ENCODE results near the gene TFR2. TPM values are rescaled to one million over a fixed set of nuclear protein-coding genes. Genes with fewer than 3 reads are reported as not detected.

Gene TFR2
- total and polyA plus RNA-seq, 2 experiments from 2014 or later: 3.7 to 4.2 TPM

DNA sequence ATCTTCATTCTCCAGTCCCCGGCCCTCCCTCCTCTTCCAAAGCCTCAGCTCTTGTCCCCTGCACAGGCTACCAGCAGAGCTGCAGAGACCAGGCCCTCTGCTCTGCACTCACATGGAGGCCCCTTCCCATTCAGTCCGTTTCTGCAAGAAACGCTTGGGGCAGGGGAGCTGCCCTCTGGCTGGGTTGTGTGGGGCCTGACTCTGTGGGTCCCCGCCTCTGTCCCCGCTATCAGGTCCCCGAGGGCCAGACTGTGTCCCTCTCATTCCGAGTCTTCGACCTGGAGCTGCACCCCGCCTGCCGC, 37.7 kb downstream of the TFR2 start:
- H3K36me3 Mint-ChIP-seq (ENCODE audit: low read depth): peaks cover 7% of the 10 kb centered on the region; the same call in 2 of the 3 replicates
- ATAC-seq: peak; percentile 13
- H2AFZ ChIP-seq: no peak overlapping the region

More for the DNA sequence above, 37.7 kb downstream of the TFR2 start:
- Mint-ChIP-seq H3K27me3 (ENCODE audit: insufficient read depth, low read depth, poor library complexity) (peaks cover 35% of the 10 kb centered on the region), H3K4me1 (peaks cover 37% of the 10 kb centered on the region), H3K9me3 (no peaks in the 10 kb centered on the region), H3K4me3 (peak overlapping the region; percentile 86), H3K27ac (peak overlapping the region; percentile 94)
- Histone ChIP-seq H4K20me1 (replicated peaks; ENCODE audit: insufficient read depth) (no peaks in the 10 kb centered on the region; the same call in 1 of the 2 replicates), H3K36me3 (ENCODE audit: insufficient read depth) (no peaks in the 10 kb centered on the region), H3K4me3 (peak overlapping the region; percentile 90), H3K4me2 (peak overlapping the region; percentile 99), H3K4me1 (ENCODE audit: insufficient read depth) (peaks cover 26% of the 10 kb centered on the region), H3K9me2 (ENCODE audit: insufficient read depth) (no peaks in the 10 kb centered on the region), H3F3A (replicated peaks; ENCODE audit: low read depth) (0 out of 2 replicates have a peak, but pooled peaks cover 3% of the 10 kb centered on the region), H3K79me2 (replicated peaks; ENCODE audit: insufficient read depth) (no peaks in the 10 kb centered on the region), H3K27me3 (ENCODE audit: insufficient read depth) (peaks cover 13% of the 10 kb centered on the region), H3K27ac (ENCODE audit: low read depth) (peak overlapping the region; percentile 97)
- TF ChIP-seq EZH2 (IDR thresholded peaks at IDR 0.05; ENCODE audit: low read depth, unreplicated experiment) (no peak), STAT1 (IDR thresholded peaks at IDR 0.05; ENCODE audit: unreplicated experiment) (no peak), EZH2phosphoT487 (IDR thresholded peaks at IDR 0.05; ENCODE audit: unreplicated experiment) (no peak), NANOG (IDR thresholded peaks at IDR 0.05; ENCODE audit: borderline replicate concordance) (no peak), ZNF331 (CRISPR knock-in tag; IDR thresholded peaks at IDR 0.05; ENCODE audit: low read depth) (no peak), CREB1 (CRISPR knock-in tag; IDR thresholded peaks at IDR 0.05; ENCODE audit: low read depth) (no peak), ZNF114 (CRISPR knock-in tag; IDR thresholded peaks at IDR 0.05) (no peak), POLR2AphosphoS5 (IDR thresholded peaks at IDR 0.05; ENCODE audit: low read depth) (no peak)
- TF ChIP-seq, protein P1, sequence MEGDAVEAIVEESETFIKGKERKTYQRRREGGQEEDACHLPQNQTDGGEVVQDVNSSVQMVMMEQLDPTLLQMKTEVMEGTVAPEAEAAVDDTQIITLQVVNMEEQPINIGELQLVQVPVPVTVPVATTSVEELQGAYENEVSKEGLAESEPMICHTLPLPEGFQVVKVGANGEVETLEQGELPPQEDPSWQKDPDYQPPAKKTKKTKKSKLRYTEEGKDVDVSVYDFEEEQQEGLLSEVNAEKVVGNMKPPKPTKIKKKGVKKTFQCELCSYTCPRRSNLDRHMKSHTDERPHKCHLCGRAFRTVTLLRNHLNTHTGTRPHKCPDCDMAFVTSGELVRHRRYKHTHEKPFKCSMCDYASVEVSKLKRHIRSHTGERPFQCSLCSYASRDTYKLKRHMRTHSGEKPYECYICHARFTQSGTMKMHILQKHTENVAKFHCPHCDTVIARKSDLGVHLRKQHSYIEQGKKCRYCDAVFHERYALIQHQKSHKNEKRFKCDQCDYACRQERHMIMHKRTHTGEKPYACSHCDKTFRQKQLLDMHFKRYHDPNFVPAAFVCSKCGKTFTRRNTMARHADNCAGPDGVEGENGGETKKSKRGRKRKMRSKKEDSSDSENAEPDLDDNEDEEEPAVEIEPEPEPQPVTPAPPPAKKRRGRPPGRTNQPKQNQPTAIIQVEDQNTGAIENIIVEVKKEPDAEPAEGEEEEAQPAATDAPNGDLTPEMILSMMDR (conservative IDR thresholded peaks at IDR 0.05; ENCODE audit: low read depth in 2 of 2): no peak
- TF ChIP-seq, protein P2, sequence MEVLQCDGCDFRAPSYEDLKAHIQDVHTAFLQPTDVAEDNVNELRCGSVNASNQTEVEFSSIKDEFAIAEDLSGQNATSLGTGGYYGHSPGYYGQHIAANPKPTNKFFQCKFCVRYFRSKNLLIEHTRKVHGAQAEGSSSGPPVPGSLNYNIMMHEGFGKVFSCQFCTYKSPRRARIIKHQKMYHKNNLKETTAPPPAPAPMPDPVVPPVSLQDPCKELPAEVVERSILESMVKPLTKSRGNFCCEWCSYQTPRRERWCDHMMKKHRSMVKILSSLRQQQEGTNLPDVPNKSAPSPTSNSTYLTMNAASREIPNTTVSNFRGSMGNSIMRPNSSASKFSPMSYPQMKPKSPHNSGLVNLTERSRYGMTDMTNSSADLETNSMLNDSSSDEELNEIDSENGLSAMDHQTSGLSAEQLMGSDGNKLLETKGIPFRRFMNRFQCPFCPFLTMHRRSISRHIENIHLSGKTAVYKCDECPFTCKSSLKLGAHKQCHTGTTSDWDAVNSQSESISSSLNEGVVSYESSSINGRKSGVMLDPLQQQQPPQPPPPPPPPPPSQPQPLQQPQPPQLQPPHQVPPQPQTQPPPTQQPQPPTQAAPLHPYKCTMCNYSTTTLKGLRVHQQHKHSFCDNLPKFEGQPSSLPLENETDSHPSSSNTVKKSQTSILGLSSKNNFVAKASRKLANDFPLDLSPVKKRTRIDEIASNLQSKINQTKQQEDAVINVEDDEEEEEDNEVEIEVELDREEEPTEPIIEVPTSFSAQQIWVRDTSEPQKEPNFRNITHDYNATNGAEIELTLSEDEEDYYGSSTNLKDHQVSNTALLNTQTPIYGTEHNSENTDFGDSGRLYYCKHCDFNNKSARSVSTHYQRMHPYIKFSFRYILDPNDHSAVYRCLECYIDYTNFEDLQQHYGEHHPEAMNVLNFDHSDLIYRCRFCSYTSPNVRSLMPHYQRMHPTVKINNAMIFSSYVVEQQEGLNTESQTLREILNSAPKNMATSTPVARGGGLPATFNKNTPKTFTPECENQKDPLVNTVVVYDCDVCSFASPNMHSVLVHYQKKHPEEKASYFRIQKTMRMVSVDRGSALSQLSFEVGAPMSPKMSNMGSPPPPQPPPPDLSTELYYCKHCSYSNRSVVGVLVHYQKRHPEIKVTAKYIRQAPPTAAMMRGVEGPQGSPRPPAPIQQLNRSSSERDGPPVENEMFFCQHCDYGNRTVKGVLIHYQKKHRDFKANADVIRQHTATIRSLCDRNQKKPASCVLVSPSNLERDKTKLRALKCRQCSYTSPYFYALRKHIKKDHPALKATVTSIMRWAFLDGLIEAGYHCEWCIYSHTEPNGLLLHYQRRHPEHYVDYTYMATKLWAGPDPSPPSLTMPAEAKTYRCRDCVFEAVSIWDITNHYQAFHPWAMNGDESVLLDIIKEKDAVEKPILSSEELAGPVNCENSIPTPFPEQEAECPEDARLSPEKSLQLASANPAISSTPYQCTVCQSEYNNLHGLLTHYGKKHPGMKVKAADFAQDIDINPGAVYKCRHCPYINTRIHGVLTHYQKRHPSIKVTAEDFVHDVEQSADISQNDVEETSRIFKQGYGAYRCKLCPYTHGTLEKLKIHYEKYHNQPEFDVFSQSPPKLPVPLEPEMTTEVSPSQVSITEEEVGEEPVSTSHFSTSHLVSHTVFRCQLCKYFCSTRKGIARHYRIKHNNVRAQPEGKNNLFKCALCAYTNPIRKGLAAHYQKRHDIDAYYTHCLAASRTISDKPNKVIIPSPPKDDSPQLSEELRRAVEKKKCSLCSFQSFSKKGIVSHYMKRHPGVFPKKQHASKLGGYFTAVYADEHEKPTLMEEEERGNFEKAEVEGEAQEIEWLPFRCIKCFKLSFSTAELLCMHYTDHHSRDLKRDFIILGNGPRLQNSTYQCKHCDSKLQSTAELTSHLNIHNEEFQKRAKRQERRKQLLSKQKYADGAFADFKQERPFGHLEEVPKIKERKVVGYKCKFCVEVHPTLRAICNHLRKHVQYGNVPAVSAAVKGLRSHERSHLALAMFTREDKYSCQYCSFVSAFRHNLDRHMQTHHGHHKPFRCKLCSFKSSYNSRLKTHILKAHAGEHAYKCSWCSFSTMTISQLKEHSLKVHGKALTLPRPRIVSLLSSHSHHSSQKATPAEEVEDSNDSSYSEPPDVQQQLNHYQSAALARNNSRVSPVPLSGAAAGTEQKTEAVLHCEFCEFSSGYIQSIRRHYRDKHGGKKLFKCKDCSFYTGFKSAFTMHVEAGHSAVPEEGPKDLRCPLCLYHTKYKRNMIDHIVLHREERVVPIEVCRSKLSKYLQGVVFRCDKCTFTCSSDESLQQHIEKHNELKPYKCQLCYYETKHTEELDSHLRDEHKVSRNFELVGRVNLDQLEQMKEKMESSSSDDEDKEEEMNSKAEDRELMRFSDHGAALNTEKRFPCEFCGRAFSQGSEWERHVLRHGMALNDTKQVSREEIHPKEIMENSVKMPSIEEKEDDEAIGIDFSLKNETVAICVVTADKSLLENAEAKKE (CRISPR knock-in tag; IDR thresholded peaks at IDR 0.05): no peak
- TF ChIP-seq, protein P3, sequence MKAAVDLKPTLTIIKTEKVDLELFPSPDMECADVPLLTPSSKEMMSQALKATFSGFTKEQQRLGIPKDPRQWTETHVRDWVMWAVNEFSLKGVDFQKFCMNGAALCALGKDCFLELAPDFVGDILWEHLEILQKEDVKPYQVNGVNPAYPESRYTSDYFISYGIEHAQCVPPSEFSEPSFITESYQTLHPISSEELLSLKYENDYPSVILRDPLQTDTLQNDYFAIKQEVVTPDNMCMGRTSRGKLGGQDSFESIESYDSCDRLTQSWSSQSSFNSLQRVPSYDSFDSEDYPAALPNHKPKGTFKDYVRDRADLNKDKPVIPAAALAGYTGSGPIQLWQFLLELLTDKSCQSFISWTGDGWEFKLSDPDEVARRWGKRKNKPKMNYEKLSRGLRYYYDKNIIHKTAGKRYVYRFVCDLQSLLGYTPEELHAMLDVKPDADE (IDR thresholded peaks at IDR 0.05): no peak
- TF ChIP-seq, protein P4, sequence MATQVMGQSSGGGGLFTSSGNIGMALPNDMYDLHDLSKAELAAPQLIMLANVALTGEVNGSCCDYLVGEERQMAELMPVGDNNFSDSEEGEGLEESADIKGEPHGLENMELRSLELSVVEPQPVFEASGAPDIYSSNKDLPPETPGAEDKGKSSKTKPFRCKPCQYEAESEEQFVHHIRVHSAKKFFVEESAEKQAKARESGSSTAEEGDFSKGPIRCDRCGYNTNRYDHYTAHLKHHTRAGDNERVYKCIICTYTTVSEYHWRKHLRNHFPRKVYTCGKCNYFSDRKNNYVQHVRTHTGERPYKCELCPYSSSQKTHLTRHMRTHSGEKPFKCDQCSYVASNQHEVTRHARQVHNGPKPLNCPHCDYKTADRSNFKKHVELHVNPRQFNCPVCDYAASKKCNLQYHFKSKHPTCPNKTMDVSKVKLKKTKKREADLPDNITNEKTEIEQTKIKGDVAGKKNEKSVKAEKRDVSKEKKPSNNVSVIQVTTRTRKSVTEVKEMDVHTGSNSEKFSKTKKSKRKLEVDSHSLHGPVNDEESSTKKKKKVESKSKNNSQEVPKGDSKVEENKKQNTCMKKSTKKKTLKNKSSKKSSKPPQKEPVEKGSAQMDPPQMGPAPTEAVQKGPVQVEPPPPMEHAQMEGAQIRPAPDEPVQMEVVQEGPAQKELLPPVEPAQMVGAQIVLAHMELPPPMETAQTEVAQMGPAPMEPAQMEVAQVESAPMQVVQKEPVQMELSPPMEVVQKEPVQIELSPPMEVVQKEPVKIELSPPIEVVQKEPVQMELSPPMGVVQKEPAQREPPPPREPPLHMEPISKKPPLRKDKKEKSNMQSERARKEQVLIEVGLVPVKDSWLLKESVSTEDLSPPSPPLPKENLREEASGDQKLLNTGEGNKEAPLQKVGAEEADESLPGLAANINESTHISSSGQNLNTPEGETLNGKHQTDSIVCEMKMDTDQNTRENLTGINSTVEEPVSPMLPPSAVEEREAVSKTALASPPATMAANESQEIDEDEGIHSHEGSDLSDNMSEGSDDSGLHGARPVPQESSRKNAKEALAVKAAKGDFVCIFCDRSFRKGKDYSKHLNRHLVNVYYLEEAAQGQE (IDR thresholded peaks at IDR 0.05; ENCODE audit: unreplicated experiment): no peak
- DNase-seq (ENCODE audit: low spot score): peak; percentile 64

All from GM23338 (cell line).